HG03469 (cell line): ENCODE results near the gene DNAAF5.
"Not testable (repeated sequence)": the region's sequence is repeated elsewhere in the genome, so short reads cannot be mapped to it uniquely, and the experiment has no call there.

Experiments
- ATAC-seq: cut with Tn5 transposase; IDR thresholded peaks from one replicate; pipeline ENCODE4 v1.9.1; 2021; ENCODE audit warnings: mild to moderate bottlenecking, moderate library complexity, moderate number of reproducible peaks; ENCODE audit not compliant: unreplicated experiment

DNAAF5 gene

DNA sequence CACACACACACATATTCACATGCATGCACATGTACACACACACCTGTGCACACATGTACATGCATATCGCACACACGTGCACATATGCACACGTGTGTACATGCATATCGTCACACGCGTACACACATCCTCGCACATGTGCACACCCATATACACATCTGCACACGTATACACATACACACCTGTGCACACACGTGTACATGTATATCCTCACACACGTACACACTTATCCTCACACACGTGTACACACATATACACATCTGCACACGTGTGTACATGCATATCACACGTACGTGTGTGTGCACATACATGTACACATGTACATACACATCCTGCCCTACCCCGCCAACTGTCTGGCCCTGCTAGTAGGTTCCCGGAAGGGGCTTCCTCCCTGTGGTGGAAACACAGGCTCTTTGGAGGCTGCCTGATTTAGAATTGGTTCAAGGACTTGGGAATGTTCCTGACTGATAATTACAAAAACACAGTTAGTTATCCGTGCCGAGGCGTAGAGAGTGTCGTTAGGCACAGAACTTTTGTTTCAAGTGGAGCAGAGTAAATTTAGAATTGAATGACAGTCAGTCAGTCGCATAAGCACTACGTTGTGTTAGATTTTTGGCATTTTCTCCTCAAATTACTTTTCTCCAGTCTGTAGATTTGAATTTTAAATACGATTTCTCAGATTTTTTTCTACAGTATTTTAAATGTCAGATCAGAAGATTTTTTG, 19.1 kb downstream of the DNAAF5 start:
- no peak for ATAC-seq

GRCh38 chr7:746155-747061, 19.9 kb downstream of the DNAAF5 start:
- ATAC-seq: no peak

- no peak for ATAC-seq
These were observed 20.7 kb downstream of the DNAAF5 start for GRCh38 chr7:747186-747585.

DNA sequence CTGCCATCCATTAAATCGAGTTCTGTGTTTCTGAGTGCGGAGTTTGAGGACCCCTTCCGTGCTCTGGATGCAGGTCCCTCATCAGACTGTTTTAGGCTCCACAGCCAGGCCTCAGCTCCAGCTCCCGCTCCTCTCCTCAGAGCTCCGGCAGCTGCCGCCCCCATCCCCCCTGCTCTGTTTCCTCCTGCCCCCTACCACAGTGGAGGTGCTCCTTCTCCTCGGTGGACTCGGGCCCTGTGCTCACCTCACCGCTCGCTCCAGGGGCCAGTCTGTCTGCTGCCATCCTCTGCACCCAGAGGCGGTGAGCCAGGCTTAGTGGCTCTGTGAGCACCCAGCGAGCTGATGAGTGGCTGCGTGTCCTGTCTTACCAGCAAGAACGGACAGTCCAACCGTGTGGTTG, 21.9 kb downstream of the DNAAF5 start:
- no peak for ATAC-seq

GRCh38 chr7:749140-749551, 22.6 kb downstream of the DNAAF5 start:
- no peak for ATAC-seq

- no peak for ATAC-seq
These were observed 23.8 kb downstream of the DNAAF5 start for GRCh38 chr7:750111-750905.

DNA sequence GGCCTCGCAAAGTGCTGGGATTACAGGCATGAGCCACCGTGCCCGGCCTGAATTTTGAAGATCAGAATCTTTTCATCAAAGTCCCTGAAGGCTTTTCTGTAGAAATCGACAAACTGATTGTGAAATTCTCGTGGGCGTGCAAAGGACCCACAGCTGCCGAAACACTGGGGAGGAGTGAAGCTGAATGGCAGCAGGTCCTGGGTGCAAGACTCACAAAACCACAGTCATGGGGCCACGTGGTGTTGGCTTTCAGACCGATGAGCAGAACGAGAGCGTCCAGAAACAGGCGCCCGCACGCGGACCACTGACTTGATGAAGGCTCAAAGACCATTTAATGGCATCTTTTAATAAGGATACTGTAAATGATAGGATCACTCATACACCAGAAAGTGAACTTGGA, 25.3 kb downstream of the DNAAF5 start:
- no peak for ATAC-seq

- not testable (repeated sequence) for ATAC-seq
These were observed 25.8 kb downstream of the DNAAF5 start for GRCh38 chr7:752256-752655.

DNA sequence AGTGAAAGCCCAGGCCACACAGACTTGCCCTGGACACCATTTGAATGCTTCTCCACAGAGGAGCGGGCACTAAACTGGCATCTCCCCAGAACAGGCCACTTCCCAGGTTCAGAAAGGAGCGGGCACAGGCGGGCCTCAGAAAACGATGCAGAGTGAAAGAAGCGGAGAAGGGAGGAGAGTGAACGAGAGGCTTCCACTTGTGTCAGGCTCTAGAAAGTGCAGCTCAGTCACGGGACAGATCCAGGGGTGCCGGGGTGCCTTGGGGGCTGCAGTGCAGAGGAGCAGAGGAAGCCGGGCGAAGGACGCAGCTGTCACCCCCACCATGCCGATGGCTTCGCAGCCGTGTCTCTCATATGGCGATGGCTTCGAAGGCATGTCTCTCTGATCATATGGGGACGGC, 26.7 kb downstream of the DNAAF5 start:
- ATAC-seq: no peak

GRCh38 chr7:754531-755412, 28.3 kb downstream of the DNAAF5 start:
- no peak for ATAC-seq

DNA sequence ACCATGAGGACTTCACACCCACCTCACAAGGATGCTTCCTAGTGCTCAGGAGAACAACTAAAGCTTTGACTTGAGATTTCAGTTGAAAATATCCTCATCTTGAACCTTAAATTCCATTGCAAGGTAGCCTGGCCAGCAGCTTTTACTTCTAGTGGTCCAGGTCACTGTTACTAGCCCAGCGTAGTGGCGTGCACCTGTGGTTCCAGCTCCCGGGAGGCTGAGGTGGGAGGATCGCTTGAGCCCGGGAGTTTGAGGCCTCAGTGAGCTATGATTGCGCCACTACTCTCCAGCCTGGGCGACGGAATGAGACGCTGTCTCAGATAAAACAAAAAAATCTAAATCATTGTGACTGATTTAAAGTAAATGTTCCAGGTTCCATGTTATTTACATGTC, 28.9 kb downstream of the DNAAF5 start:
- no peak for ATAC-seq

- no peak for ATAC-seq
These were observed 29.9 kb downstream of the DNAAF5 start for GRCh38 chr7:756231-756927.

GRCh38 chr7:756928-757560, 30.5 kb downstream of the DNAAF5 start:
- no peak for ATAC-seq

GRCh38 chr7:757741-758163, 31.3 kb downstream of the DNAAF5 start:
- no peak for ATAC-seq

- ATAC-seq: no peak
These were observed 33.1 kb downstream of the DNAAF5 start for GRCh38 chr7:759569-759968.

DNA sequence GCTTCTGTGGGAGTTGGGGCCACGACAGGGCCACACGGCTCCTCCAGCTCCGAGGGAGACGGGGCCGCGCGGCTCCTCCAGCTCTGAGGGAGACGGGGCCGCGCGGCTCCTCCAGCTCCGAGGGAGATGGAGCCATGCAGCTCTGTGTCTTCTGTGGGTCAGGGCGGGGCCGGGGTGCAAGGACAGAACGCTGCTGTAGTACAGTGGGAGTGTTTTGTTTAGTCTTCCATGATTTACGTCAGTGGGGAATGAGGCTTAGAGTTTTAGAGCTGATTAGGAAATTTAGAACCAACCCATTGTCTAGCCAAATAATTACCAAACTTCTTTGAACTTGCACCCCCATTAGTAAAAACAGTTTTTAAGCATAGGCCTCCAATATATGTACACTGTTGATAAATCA, 33.5 kb downstream of the DNAAF5 start:
- ATAC-seq: no peak

DNA sequence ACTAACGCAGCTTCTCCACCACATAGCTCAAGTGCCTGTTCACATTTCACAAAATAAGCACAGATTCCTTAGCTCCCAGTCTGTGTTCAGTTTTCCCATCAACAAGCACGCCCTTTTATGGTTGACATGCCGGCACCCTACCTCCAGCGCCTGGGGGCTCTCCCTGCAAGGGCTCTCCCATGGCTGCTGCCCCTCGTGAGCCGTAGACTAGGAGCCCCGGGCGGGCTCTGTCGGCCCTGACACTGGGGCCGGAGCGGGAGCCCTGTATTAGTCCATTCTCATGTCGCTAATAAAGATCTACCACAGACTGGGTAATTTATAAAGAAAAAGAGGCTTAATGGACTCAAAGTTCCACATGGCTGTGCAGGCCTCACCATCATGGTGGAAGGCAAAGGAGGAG, 34.6 kb downstream of the DNAAF5 start:
- no peak for ATAC-seq

DNA sequence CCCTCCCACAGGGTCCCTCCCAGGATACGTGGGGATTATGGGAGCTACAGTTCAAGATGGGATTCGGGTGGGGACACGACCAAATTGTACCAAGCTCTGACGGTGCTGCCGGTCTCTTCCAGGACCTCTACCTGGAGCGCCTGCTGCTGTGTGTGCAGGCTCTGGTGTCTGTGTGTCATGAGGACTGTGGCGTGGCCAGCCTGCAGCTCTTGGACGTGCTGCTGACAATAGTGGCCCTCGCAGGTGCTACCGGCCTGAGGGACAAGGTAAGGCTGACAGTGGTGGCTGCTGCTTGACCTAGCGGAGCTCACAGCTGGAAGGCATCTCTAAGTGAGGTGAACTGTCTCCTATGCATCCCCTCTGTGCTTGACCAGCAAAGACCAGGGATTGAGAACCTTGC, 35.1 kb downstream of the DNAAF5 start:
- no peak for ATAC-seq

GRCh38 chr7:762885-763284, 36.4 kb downstream of the DNAAF5 start:
- no peak for ATAC-seq
